H9 (cell line): ENCODE measurements around the gene PHACTR2. TPM values are rescaled to one million over a fixed set of nuclear protein-coding genes. Genes with fewer than 3 reads are reported as not detected.
"Not testable (repeated sequence)": the region's sequence is repeated elsewhere in the genome, so short reads cannot be mapped to it uniquely, and the experiment has no call there.

Source experiments
- DNase-seq: peaks from one replicate; pipeline ENCODE4 v3.0.0-alpha.2; 2017
- H2AFZ ChIP-seq: one replicate; pipeline ENCODE4 v1.6.1; 2013; ENCODE audit warnings: mild to moderate bottlenecking, low read length, control low read depth, moderate library complexity
- H2AK5ac ChIP-seq: 2 replicates; pipeline ENCODE4 v1.6.1; 2013; ENCODE audit warnings: low read length, control low read depth, mixed read lengths; ENCODE audit not compliant: insufficient read length
- H2BK120ac ChIP-seq: one replicate; pipeline ENCODE4 v1.6.1; 2013; ENCODE audit warnings: low read depth, mild to moderate bottlenecking, low read length, control low read depth, inconsistent platforms; ENCODE audit not compliant: poor library complexity, severe bottlenecking
- H2BK12ac ChIP-seq: 2 replicates; pipeline ENCODE4 v1.6.1; 2013; ENCODE audit warnings: low read length, control low read depth, mixed read lengths, low read depth; ENCODE audit not compliant: insufficient read length
- H2BK15ac ChIP-seq: 2 replicates; pipeline ENCODE4 v1.6.1; 2013; ENCODE audit warnings: low read depth, low read length, control low read depth
- H2BK20ac ChIP-seq: one replicate; pipeline ENCODE4 v1.6.1; 2013; ENCODE audit warnings: low read depth, mild to moderate bottlenecking, low read length, control low read depth, inconsistent platforms; ENCODE audit not compliant: poor library complexity, severe bottlenecking
- H2BK5ac ChIP-seq: 2 replicates; pipeline ENCODE4 v1.6.1; 2013; ENCODE audit warnings: low read length, control low read depth, mixed read lengths; ENCODE audit not compliant: insufficient read length
- H3K14ac ChIP-seq: 2 replicates; pipeline ENCODE4 v1.6.1; 2013; ENCODE audit warnings: low read length, control low read depth; ENCODE audit not compliant: insufficient read depth
- H3K18ac ChIP-seq: 2 replicates; pipeline ENCODE4 v1.6.1; 2013; ENCODE audit warnings: low read depth, mild to moderate bottlenecking, mixed read lengths, low read length, control low read depth; ENCODE audit not compliant: insufficient read length
- H3K23ac ChIP-seq: 2 replicates; pipeline ENCODE4 v1.6.1; 2013; ENCODE audit warnings: low read length, control low read depth, mixed read lengths, low read depth; ENCODE audit not compliant: insufficient read length
- H3K23me2 ChIP-seq: 2 replicates; pipeline ENCODE4 v1.6.1; 2013; ENCODE audit warnings: low read depth, mild to moderate bottlenecking, mixed read lengths, low read length, control low read depth; ENCODE audit not compliant: insufficient read length, poor library complexity, severe bottlenecking
- H3K27ac ChIP-seq: 2 replicates; pipeline ENCODE4 v1.5.1; 2013; ENCODE audit warnings: low read length, control low read depth, mixed read lengths, low read depth; ENCODE audit not compliant: insufficient read length
- H3K27me3 ChIP-seq: 2 replicates; pipeline ENCODE4 v1.6.1; 2013; ENCODE audit warnings: low read length, control low read depth, inconsistent platforms; ENCODE audit not compliant: insufficient read depth
- H3K4ac ChIP-seq: 2 replicates; pipeline ENCODE4 v1.6.1; 2013; ENCODE audit warnings: low read depth, mild to moderate bottlenecking, control low read depth, inconsistent platforms, low read length, moderate library complexity
- H3K4me1 ChIP-seq: 2 replicates; pipeline ENCODE4 v1.6.1; 2013; ENCODE audit warnings: low read length, control low read depth, inconsistent platforms; ENCODE audit not compliant: insufficient read depth
- H3K4me2 ChIP-seq: 2 replicates; pipeline ENCODE4 v1.6.1; 2013; ENCODE audit warnings: low read length, control low read depth, mixed read lengths; ENCODE audit not compliant: insufficient read length, insufficient read depth
- H3K56ac ChIP-seq: 2 replicates; pipeline ENCODE4 v1.6.1; 2013; ENCODE audit warnings: low read depth, mild to moderate bottlenecking, mixed read lengths, low read length, control low read depth; ENCODE audit not compliant: insufficient read length
- H3K79me1 ChIP-seq: 2 replicates; pipeline ENCODE4 v1.6.1; 2013; ENCODE audit warnings: low read depth, mild to moderate bottlenecking, moderate library complexity, low read length, control low read depth, inconsistent platforms; ENCODE audit not compliant: insufficient read depth, poor library complexity, severe bottlenecking
- H3K79me2 ChIP-seq: 2 replicates; pipeline ENCODE4 v1.6.1; 2013; ENCODE audit warnings: low read length, control low read depth, inconsistent platforms; ENCODE audit not compliant: insufficient read depth
- H3K9ac ChIP-seq: 2 replicates; pipeline ENCODE4 v1.6.1; 2013; ENCODE audit warnings: low read length, control low read depth, mixed read lengths; ENCODE audit not compliant: insufficient read length; ENCODE audit errors: extremely low read depth
- H3K9me3 ChIP-seq: one replicate; pipeline ENCODE4 v1.6.1; 2013; ENCODE audit warnings: low read depth, low read length, inconsistent platforms; ENCODE audit not compliant: control insufficient read depth
- H3T11ph ChIP-seq: one replicate; pipeline ENCODE4 v1.6.1; 2013; ENCODE audit warnings: mild to moderate bottlenecking, low read length, control low read depth, inconsistent platforms
- H4K20me1 ChIP-seq: one replicate; pipeline ENCODE4 v1.6.1; 2013; ENCODE audit not compliant: control insufficient read depth, insufficient read length, insufficient read depth
- H4K5ac ChIP-seq: 2 replicates; pipeline ENCODE4 v1.6.1; 2013; ENCODE audit warnings: low read depth, mild to moderate bottlenecking, mixed read lengths, low read length, control low read depth; ENCODE audit not compliant: insufficient read length
- H4K8ac ChIP-seq: replicated peaks from 2 replicates; pipeline ENCODE4 v1.6.1; 2013; ENCODE audit warnings: low read length, control low read depth, mixed read lengths, low read depth; ENCODE audit not compliant: insufficient read length
- H4K91ac ChIP-seq: 2 replicates; pipeline ENCODE4 v1.6.1; 2013; ENCODE audit warnings: low read depth, mild to moderate bottlenecking, moderate library complexity, mixed read lengths, low read length, control low read depth; ENCODE audit not compliant: insufficient read length
- H3K27ac Mint-ChIP-seq, 3 experiments: 2 replicates in 2 of 3; 3 replicates in 1 of 3; pipeline ENCODE4 v1.8.0; 2020 to 2021; ENCODE audit warnings: mixed read lengths in 3 of 3, mild to moderate bottlenecking in 1 of 3, moderate library complexity in 1 of 3
- H3K27me3 Mint-ChIP-seq: 2 replicates; pipeline ENCODE4 v1.8.0; 2021; ENCODE audit warnings: low read depth, mild to moderate bottlenecking, moderate library complexity, mixed read lengths
- H3K36me3 Mint-ChIP-seq, 3 experiments: 2 replicates in 2 of 3; 3 replicates in 1 of 3; pipeline ENCODE4 v1.8.0; 2020 to 2021; ENCODE audit warnings: low read depth in 3 of 3, mixed read lengths in 3 of 3; ENCODE audit not compliant: insufficient read depth in 1 of 3
- H3K4me1 Mint-ChIP-seq, 2 experiments: 2 replicates each; pipeline ENCODE4 v1.8.0; 2020; ENCODE audit warnings: mixed read lengths in 2 of 2
- H3K4me3 Mint-ChIP-seq, 2 experiments: 2 replicates in 1 of 2; 3 replicates in 1 of 2; pipeline ENCODE4 v1.8.0; 2020 to 2021; ENCODE audit warnings: mild to moderate bottlenecking in 2 of 2, mixed read lengths in 2 of 2, moderate library complexity in 1 of 2
- H3K9me3 Mint-ChIP-seq, 2 experiments: 2 replicates in 1 of 2; 3 replicates in 1 of 2; pipeline ENCODE4 v1.8.0; 2020; ENCODE audit warnings: mild to moderate bottlenecking in 2 of 2, mixed read lengths in 2 of 2, moderate library complexity in 1 of 2
- WGBS: extraction: QIAGEN DNeasy Blood & Tissue Kit; methylation state at CpG from one replicate; pipeline ENCODE4 v1.1.7; 2013; ENCODE audit warnings: missing lambda C conversion rate, low lambda C conversion rate, mixed read lengths; ENCODE audit not compliant: insufficient read length; ENCODE audit errors: extremely low coverage; 5-methylcytosine and 5-hydroxymethylcytosine counted together
- total RNA-seq: library from RNA; stranded (reverse); gene quantifications from 2 replicates; pipeline ENCODE4 v1.2.1, GENCODE V29; 2021

Gene PHACTR2
- total RNA-seq, 1 experiment from 2014 or later: 131 TPM

- H3K23me2 ChIP-seq: not testable (repeated sequence)
Observed at GRCh38 chr6:143669483-143669882, 8.3 kb upstream of the PHACTR2 start.

More at GRCh38 chr6:143669483-143669882, 8.3 kb upstream of the PHACTR2 start:
- H3K27ac Mint-ChIP-seq, H3K79me1 ChIP-seq, H3K4me3 Mint-ChIP-seq, H2AK5ac ChIP-seq, H3K27ac ChIP-seq, H3K27me3 ChIP-seq, H4K91ac ChIP-seq, H3K14ac ChIP-seq, H4K5ac ChIP-seq, H4K8ac ChIP-seq, H3K4me1 ChIP-seq, H2BK12ac ChIP-seq, H3T11ph ChIP-seq, H2AFZ ChIP-seq, DNase-seq, H4K20me1 ChIP-seq, H3K9ac ChIP-seq, H3K56ac ChIP-seq, H2BK5ac ChIP-seq, H2BK20ac ChIP-seq, H2BK15ac ChIP-seq, H3K27me3 Mint-ChIP-seq, H3K18ac ChIP-seq, H3K23ac ChIP-seq, H3K9me3 ChIP-seq, H3K4me2 ChIP-seq, H3K4ac ChIP-seq, H2BK120ac ChIP-seq, H3K79me2 ChIP-seq: not testable (repeated sequence)
- peaks cover 17 to 18% of the 10 kb centered on the region in 2 experiments for H3K4me1 Mint-ChIP-seq
- peaks cover 10 to 27% (median 12%) of the 10 kb centered on the region in 3 experiments; a peak in 5 of 7 replicates for H3K36me3 Mint-ChIP-seq
- no CpG with 5 or more reads among the region's 1 CpG for WGBS
- peaks cover 19 to 23% of the 10 kb centered on the region in 2 experiments; a peak in 4 of 5 replicates for H3K9me3 Mint-ChIP-seq
